Gastrocnemius medialis (tissue), 4 donors: ENCODE data around the gene RARRES2.

Source experiments
- POLR2A ChIP-seq, 2 donors: fragments of 450-650 bp; IDR thresholded peaks; one replicate each; pipeline ENCODE4 v1.6.1; 2017; ENCODE audit warnings: antibody characterized with exemption in 2 of 2, mild to moderate bottlenecking in 2 of 2, moderate library complexity in 2 of 2
- TF ChIP-seq, protein P1 (sequence below), 5 experiments: fragments of 450-650 bp in 3 of 5; fragments of 200-600 bp in 2 of 5; sonication (generic) in 2 of 5; IDR thresholded peaks in 4 of 5; conservative IDR thresholded peaks in 1 of 5; 1 replicate in 4 of 5; 2 replicates in 1 of 5; pipeline ENCODE4 v1.5.1; 2016 to 2019; ENCODE audit warnings: antibody characterized with exemption in 5 of 5, mild to moderate bottlenecking in 3 of 5, moderate library complexity in 3 of 5

DNA sequence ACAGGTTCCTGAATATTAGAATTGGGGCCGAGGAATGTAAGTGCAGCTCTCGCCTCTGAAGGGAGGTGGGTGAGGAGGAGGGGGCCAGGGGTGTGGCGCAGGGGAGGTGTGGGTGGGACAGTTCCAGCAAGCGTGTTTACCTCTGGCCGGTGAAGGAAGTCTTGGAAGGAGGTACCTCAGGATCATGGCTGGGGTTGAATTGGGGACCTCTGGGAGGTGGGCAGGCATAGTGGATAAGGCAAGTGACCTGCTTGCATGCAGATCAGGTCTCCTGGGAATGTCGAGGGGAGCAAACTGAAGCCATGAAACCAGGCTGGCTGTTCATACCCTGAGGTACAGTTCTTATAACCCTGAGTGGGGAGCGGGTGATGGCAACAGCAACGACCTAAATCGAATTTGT, 39.7 kb upstream of the RARRES2 start:
- TF ChIP-seq, protein P1, sequence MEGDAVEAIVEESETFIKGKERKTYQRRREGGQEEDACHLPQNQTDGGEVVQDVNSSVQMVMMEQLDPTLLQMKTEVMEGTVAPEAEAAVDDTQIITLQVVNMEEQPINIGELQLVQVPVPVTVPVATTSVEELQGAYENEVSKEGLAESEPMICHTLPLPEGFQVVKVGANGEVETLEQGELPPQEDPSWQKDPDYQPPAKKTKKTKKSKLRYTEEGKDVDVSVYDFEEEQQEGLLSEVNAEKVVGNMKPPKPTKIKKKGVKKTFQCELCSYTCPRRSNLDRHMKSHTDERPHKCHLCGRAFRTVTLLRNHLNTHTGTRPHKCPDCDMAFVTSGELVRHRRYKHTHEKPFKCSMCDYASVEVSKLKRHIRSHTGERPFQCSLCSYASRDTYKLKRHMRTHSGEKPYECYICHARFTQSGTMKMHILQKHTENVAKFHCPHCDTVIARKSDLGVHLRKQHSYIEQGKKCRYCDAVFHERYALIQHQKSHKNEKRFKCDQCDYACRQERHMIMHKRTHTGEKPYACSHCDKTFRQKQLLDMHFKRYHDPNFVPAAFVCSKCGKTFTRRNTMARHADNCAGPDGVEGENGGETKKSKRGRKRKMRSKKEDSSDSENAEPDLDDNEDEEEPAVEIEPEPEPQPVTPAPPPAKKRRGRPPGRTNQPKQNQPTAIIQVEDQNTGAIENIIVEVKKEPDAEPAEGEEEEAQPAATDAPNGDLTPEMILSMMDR (IDR thresholded peaks at IDR 0.05 in 4 of 5, conservative IDR thresholded peaks at IDR 0.05 in 1 of 5) = no peak
- no peak for TF ChIP-seq POLR2A (IDR thresholded peaks at IDR 0.05)
